HG02798 (cell line): ENCODE data around the gene LIPE.

Source experiments
- ATAC-seq: cut with Tn5 transposase; IDR thresholded peaks from one replicate; pipeline ENCODE4 v1.9.1; 2021; ENCODE audit warnings: mild to moderate bottlenecking; ENCODE audit not compliant: unreplicated experiment, poor library complexity

The LIPE gene

GRCh38 chr19:42412661-42413076 is 14.5 kb downstream of the LIPE start:
- no peak for ATAC-seq

DNA sequence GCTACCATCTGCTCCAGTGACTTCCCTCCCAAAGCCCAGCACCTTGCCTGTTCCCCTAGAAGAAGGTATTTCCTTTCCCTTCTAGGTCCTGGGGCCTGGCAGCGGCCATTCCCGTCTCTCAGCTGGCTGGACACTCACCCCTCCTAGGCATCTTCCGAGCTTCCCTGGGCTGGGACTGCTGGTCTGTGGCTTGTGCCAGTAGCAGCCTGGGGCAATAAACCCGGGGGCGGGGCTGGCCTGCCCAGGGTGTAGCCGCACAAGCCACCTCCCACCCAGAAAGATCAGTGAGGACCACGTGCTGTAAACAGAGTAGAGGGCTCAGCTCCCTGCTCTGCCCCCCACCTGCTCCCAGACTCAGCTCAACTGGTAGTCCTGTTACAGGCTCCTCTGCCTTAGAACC is 15.0 kb downstream of the LIPE start:
- ATAC-seq, result no peak

DNA sequence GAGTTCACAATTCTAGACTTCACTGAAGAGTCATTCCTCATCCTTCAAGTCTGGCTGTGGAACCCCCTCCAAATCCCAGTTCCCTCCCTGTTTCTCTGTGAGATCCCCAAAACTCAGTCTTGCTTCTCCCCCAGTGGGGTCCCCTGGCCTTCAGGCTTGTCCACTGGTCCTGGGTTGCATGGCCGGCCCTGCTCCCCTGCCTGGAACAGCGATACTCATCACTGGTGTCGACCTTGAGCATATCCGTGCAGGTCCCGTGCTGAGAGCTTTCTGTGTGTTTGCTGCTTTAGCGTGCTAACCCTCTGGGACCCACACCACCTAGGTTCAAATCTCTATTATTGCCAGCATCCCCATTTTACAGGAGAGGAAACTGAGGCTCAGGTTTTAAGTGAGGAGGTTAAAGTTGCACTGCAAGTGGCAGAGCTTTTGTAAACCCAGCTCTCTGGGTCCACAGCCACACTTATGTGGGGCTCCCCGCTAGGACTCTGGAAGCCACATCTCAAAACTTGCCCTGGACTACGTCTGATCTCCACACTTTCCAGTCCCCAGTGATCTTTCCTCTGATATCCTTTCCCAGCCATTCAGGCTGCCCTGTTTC is 15.5 kb downstream of the LIPE start:
- ATAC-seq, result no peak

DNA sequence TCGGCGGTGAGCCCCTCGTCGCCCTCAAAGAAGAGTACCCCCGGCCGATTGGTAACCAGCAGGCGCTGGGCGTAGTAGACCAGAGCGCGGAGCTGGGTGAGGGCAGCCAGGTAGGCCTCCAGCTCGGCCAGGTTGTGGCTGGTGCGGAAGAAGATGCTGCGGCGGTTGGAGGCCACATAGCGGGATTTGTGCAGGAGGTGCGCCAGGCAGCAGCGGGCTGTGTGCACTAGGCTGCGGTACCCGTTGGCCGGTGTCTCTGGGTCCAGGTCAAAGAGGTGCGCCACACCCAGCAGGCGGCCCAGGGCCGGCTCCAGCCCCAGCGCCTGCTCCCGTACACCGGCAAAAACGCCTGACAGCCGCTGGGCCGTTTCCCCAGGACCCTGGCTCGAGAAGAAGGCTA is 16.8 kb downstream of the LIPE start:
- ATAC-seq, result no peak

GRCh38 chr19:42409477-42409876 is 17.7 kb downstream of the LIPE start:
- no peak for ATAC-seq

DNA sequence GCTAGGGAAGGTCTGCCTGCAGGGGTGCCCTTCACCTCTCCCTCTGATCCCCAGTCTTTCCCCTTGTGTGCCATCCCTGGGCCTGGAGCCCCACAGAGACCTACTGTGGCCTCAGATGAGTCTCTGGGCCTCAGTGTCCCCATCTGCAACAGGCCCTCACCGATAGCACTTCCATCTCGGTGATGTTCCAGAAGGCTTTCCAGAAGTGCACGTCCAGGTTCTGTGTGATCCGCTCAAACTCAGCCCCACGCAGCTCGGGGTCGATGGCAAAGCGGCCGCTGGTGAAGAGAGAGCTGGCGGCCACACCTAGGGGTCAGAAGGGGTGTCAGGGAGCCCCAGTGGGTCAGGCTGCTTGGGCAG is 19.4 kb downstream of the LIPE start:
- no peak for ATAC-seq

DNA sequence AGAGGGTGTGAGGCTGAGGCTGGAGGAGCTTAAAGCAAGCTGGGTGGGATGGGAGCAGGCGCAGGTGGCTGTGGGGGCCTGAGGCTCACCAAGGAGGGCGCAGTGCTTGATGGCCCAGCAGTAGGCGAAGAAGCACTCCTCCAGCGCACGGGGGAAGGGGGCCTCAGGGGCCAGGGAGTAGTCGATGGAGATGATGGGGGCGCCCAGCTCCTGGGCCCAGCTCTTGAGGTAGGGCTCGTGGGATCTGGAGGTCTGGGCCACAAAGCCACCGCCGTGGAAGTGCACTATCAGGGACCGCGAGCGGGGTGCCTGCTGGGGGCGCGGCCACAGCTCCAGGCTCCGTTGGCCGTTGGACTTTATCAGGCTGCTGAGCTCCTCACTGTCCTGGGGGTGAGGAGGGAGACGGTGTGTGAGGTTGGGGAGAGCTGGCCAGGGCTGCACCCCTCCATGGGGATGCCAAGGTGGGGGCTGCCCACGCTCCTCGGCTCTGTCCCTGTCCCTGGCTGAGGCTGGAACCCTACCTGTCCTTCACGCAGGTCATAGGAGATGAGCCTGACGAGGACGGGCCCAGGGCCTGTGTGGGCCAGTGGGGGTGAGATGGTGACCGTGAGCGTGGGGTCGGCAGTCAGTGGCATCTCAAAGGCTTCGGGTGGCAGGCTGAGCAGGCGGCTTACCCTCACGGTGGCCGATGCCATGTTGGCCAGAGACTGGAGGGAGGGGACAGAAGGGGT is 19.9 kb downstream of the LIPE start:
- ATAC-seq, result no peak

DNA sequence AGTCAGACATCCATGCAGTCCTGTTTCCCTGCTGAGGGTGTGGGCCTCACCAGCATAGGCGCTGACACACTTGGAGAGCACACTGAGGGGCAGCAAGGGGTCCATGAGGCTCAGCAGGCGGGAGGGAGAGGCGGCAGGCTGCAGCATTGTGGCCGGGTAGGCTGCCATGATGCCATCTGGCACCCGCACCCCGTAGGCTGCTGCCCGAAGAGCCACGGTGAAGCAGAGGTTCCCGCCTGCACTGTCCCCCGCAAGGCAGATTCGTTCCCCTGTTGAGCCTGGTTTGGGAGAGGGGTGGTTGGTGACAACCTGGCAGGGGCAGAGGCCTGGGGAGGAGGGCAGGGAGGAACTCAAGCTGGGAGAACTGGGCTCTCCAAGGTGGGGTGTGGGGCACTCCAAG is 21.1 kb downstream of the LIPE start:
- no peak for ATAC-seq

DNA sequence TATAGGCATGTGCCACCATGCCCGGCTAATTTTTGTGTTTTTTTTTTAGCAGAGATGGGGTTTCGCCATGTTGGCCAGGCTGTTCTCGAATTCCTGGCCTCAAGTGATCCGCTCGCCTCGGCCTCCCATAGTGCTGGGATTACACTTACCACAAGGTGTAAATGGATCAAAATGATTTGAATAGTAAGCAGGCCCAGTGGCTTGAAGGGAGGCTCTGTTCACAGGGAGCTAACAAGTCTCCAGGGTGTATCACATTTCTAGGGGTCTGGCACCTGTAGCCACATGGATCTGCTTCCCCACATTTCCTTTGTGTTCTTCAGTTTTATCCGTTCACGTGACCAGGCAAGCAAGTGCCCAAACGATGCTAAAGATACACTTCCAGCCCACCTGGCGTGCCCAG is 23.6 kb downstream of the LIPE start:
- ATAC-seq, result no peak

GRCh38 chr19:42402376-42403116 is 24.6 kb downstream of the LIPE start:
- no peak for ATAC-seq

GRCh38 chr19:42401365-42402303 is 25.6 kb downstream of the LIPE start:
- ATAC-seq, result no peak

DNA sequence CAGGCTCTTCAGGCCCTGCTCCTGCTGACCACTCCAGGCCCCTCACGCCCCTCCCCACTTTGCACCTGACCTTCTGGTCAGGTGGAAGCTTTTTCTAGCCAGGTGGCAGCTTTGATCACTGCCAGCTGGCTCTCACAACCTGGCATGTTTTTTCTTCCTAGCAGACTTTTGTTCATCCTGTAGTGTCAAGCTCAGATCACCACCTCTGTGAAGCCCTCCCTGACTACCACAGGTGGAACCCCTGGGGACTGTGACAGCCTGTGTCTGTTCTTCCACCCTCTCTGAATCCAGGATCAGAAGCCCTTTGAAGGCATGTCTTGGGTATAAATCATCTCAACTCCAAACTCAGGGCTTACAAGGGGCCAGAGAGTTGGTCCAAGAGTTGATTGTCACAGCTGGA is 26.8 kb downstream of the LIPE start:
- ATAC-seq, result no peak

- ATAC-seq, result no peak
Observed at GRCh38 chr19:42397263-42398166, 29.7 kb downstream of the LIPE start.

DNA sequence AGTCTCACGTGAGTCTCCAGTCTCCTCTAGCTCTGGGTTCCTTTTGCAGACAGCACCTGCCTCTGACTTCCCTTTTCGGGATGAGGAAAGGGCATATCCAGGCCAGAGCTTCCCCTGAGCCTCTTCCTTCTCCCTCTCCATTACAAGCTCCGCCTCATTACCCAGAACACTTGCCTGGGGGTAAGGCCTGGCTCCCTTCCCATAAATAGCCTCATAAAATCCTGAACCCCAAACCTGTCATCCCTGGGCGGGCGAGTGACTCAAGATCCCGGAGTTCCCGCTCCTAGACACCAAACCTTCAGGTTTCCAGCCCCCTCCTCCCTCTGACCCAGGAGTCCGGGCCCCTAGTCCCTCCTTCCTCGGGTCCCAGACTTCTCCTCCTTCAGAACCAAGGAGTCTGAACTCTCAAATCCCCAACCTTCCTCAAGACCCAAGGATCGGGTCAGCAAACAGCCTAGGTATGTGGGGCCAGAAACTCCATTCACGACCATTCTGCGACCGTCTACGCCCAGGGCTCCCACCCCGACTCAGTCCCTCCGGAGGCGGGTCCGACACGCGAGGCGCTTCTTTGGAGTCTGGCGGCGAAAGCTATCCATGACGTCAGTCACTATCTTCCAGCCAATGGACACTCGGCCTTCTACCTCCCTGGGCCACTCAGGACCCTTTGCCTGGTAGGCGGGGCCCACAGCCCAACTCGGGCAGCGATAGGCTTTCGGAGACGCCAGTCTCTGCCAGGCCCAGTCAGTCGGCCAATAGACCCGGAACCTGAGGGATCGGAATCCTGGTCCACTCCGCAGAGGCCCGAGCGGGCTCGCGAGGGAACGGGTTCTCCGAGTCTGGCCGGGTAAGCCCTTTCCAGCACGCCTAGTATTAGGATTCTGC is 30.6 kb downstream of the LIPE start:
- peak; percentile 97 for ATAC-seq

GRCh38 chr19:42394751-42395150 is 32.4 kb downstream of the LIPE start:
- no peak for ATAC-seq

GRCh38 chr19:42392165-42392564 is 35.0 kb downstream of the LIPE start:
- ATAC-seq, result no peak

- ATAC-seq, result no peak
Observed at GRCh38 chr19:42389899-42390298, 37.3 kb downstream of the LIPE start, which contains the start of gene CNFN. TSS of gene CNFN (minus strand) at chr19:42390297. CDS start at chr19:42389037, 1,260 bp downstream.

GRCh38 chr19:42388851-42389489 is 38.2 kb downstream of the LIPE start:
- ATAC-seq, result no peak
